D721Med (cell line): ENCODE results near the gene PRKAR1A.

Experiments used
- DNase-seq: peaks from one replicate; pipeline ENCODE4 v3.0.0; 2011; ENCODE audit warnings: low spot score; ENCODE audit not compliant: insufficient read length
- FAIRE-seq: peaks from 2 replicates; lab custom pipeline; 2011; peaks lifted over from hg19 to GRCh38; lab: Jason Lieb, UNC
- CTCF ChIP-seq: IDR thresholded peaks from 2 replicates; pipeline ENCODE4 v1.5.1; 2012; ENCODE audit warnings: mild to moderate bottlenecking, control low read depth; ENCODE audit not compliant: insufficient read depth; ENCODE audit errors: missing control alignments

PRKAR1A gene

GRCh38 chr17:68587847-68588246, 75.6 kb downstream of the PRKAR1A start:
- FAIRE-seq: no peak
- no peak for TF ChIP-seq CTCF
- DNase-seq: no peak

- DNase-seq (no peak), FAIRE-seq (no peak)
- no peak for TF ChIP-seq CTCF
Observed at GRCh38 chr17:68588362-68588761, 76.1 kb downstream of the PRKAR1A start.

- no peak for DNase-seq
Observed at GRCh38 chr17:68589086-68589485, 76.9 kb downstream of the PRKAR1A start.

GRCh38 chr17:68591583-68591982, 79.4 kb downstream of the PRKAR1A start:
- no peak for FAIRE-seq

More at GRCh38 chr17:68589086-68589485, 76.9 kb downstream of the PRKAR1A start:
- FAIRE-seq: no peak
- TF ChIP-seq CTCF: no peak

GRCh38 chr17:68592009-68592408, 79.8 kb downstream of the PRKAR1A start:
- TF ChIP-seq CTCF: no peak
- no peak for FAIRE-seq
- no peak for DNase-seq

More at GRCh38 chr17:68591583-68591982, 79.4 kb downstream of the PRKAR1A start:
- TF ChIP-seq CTCF: no peak
- DNase-seq: no peak

GRCh38 chr17:68592682-68593641, 80.7 kb downstream of the PRKAR1A start:
- FAIRE-seq (no peak), DNase-seq (no peak)
- no peak for TF ChIP-seq CTCF

GRCh38 chr17:68594552-68594951, 82.3 kb downstream of the PRKAR1A start:
- no peak for TF ChIP-seq CTCF
- DNase-seq (no peak), FAIRE-seq (no peak)
